Astrocyte of the cerebellum (primary cell): ENCODE measurements around the gene DBNDD2.

Experiments
- DNase-seq: peaks from one replicate; pipeline ENCODE4 v3.0.0-alpha.2; 2011; ENCODE audit warnings: low read depth
- H3K4me3 ChIP-seq: 2 replicates; pipeline ENCODE4 v1.5.1; 2011; ENCODE audit warnings: mild to moderate bottlenecking, low read depth, low read length, moderate library complexity
- in situ Hi-C: cut with HindIII; loops from 2 replicates; pipeline ENCODE4 v1.10.0; 2017; ENCODE audit warnings: low sequenced_read_pairs
- TF ChIP-seq, protein P1 (sequence below): IDR thresholded peaks from 2 replicates; pipeline ENCODE4 v1.5.1; 2012; ENCODE audit warnings: low read length, low read depth, moderate library complexity, mild to moderate bottlenecking; ENCODE audit errors: missing control alignments

The DBNDD2 gene

DNA sequence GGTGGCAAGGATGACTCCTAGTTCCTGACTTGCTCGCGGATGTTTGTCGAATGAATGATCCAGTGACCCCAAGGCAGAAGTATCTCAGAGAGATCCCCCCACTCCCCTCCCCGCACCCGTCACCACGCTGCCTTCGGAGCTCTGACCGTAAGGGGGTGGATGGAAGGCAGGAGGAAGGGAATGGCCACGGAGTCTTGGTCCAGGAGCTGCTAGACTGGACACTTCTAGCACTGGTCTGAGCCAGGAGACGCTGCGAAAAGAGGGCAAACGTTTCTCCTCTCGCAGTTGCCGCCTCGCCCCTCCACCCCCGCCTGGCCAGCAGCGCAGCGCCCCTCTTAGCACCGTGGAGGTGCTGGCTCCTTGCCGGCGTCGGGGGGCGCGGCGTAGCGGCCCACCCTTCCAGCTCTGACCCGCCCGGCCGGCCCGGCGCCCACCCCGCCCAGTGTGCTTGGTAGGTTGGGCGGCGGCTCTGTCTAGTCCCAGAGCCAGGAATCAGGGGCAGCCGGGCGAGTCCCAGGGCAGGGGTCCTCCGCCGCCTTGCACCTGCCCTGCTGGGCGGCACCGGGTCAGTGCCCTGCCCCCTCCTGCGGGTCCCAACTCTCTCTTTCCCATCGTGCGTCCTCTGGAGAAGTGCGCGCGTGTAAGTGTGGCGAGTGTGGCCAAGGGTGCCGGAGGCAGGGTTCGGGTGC, 2.4 kb upstream of the DBNDD2 start:
- in situ Hi-C loops, result no loop called here
- DNase-seq, result no peak
- TF ChIP-seq, protein P1, sequence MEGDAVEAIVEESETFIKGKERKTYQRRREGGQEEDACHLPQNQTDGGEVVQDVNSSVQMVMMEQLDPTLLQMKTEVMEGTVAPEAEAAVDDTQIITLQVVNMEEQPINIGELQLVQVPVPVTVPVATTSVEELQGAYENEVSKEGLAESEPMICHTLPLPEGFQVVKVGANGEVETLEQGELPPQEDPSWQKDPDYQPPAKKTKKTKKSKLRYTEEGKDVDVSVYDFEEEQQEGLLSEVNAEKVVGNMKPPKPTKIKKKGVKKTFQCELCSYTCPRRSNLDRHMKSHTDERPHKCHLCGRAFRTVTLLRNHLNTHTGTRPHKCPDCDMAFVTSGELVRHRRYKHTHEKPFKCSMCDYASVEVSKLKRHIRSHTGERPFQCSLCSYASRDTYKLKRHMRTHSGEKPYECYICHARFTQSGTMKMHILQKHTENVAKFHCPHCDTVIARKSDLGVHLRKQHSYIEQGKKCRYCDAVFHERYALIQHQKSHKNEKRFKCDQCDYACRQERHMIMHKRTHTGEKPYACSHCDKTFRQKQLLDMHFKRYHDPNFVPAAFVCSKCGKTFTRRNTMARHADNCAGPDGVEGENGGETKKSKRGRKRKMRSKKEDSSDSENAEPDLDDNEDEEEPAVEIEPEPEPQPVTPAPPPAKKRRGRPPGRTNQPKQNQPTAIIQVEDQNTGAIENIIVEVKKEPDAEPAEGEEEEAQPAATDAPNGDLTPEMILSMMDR, result no peak
- peak overlapping the region; percentile 52 for H3K4me3 ChIP-seq

DNA sequence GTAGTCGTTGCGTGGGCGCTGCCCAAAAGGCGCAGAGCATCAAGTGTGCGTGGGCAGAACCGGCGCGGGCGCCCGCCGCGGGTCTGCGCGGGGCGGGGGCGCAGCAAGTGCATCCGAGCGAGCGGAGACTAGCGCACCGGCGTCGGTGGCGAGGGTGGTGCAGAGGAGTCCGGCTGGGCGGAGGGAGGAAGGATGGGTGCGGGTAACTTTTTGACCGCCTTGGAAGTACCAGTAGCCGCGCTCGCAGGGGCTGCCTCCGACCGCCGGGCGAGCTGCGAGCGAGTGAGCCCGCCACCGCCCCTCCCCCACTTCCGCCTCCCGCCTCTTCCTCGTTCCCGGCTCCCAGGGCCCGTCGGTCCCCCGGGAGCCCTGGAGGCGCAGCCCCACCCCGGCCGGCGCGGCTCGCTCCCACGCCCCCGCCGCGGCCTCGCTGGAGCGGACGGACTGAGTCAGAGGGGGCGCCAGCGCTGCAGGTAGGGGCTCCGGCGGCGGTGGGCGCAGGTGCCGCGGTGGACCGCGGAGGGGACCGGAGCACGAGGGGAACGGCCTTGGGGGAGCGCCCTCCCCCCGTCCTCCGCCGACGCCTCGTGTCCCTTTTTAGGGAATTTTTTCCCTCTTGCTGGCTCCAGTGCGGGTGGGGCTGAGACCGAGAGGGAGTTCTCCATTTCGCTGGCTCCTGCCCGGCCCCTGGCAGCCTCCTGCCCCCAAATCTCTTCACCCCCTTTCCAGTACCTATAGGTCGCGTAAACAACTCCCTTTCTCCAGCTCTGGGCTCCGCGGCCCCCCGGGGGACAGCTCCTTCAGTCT, 1.6 kb upstream of the DBNDD2 start:
- TF ChIP-seq, protein P1, result no peak
- in situ Hi-C loops, result no loop called here
- H3K4me3 ChIP-seq, result peak overlapping the region; percentile 52
- DNase-seq, result no peak

DNA sequence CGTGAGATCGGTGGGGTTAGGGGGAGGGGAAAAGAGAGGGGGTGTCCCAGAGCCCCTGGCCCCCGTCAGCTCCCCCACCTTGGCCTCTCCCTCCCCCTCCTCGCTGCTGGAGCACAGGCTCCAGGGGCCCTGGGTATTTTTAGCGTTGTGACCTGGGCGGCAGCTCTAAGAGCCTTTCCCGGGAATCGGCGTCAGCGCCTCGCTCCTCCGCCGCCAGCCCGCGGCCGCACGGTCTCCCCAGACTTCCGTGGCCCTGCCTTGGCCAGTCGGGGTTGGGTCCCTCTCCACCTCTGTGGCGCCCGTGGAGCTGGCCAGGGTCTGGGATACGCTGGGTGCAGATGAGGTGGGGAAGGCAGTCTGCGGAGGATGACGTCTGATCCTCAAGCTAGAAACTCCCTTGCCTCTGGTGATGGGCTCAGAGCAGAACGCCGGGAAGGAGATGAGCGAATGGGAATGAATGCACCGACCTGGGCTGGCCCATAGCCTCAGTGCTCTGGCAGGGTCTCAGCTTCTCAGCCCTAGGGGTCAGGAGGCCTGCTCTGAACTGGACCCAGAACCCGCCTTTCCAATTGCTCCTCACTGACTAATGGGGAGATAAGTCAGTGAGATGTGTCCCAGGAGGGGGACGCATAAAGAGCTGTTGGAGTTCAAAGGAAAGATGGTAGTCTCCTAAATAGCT, 883 bp upstream of the DBNDD2 start:
- peak overlapping the region; percentile 52 for H3K4me3 ChIP-seq
- in situ Hi-C loops, result no loop called here
- TF ChIP-seq, protein P1, result no peak
- no peak for DNase-seq

DNA sequence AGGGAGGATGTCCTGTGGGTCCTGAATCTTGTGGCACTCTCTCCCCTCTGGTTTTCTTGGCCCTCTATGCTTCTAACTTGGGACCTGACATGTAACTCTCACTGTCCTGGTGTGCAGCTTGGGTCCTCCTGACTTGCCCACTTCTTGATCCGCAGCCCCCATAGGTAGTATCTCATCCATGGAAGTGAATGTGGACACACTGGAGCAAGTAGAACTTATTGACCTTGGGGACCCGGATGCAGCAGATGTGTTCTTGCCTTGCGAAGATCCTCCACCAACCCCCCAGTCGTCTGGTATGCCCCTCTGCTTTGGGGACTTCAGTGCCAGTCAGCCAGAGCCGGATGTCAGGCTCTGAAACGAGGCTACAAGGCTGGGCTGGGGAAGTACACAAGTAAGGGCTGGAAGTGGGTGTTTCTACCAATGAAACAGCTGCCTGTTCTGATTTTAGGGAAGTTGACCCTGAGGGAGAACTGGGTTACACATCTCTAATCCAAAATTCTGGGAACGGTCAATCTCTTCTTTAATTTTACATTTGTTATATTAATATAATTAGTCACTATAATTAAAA, 641 bp downstream of the DBNDD2 start:
- in situ Hi-C loops, result no loop called here
- DNase-seq, result no peak
- no peak overlapping the region for H3K4me3 ChIP-seq
- TF ChIP-seq, protein P1, result no peak

DNA sequence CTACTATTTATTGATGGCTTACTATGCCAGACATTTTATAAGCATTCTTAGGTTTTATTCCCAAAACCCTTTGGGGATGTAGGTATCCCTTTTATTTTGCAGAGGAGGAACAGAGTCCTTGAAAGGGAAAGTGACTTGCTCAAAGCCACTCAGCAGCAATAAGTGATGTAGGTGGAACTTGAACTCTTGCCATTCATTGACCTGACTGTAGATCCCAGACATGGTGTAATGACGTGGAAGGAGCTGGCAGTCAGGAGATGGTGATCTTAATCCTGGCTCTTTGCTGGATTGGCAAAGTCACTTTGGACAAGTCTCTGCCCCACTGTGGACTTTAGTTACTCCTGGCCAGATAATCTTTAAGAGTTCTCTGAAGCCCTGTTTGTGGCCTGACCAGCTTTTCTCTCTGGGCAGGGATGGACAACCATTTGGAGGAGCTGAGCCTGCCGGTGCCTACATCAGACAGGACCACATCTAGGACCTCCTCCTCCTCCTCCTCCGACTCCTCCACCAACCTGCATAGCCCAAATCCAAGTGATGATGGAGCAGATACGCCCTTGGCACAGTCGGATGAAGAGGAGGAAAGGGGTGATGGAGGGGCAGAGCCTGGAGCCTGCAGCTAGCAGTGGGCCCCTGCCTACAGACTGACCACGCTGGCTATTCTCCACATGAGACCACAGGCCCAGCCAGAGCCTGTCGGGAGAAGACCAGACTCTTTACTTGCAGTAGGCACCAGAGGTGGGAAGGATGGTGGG, 1.6 kb downstream of the DBNDD2 start:
- H3K4me3 ChIP-seq, result no peak overlapping the region
- in situ Hi-C loops, result no loop called here
- TF ChIP-seq, protein P1, result no peak
- DNase-seq, result no peak

DNA sequence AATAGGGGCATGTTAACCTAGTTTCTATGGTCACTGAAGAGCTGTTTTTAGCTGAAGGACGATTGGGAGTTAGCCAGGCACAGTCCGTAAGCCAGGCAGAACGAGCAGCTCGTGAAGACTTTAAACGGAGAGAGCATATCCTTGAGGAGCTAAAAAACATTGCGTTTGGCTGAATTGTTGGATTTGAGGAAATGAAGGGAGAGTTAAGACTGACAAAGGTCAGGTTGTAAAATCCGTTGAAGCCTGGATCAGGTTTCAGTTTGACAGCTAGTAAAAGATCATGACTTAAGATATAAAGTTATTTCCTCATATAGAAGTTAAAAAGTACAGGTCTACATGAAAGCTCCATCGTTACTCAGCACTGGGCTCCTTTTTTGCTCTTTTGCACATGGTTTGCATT, 2.8 kb downstream of the DBNDD2 start:
- no peak overlapping the region for H3K4me3 ChIP-seq
- TF ChIP-seq, protein P1, result no peak
- in situ Hi-C loops, result no loop called here
- DNase-seq, result no peak
